Transverse colon (tissue), 4 donors: Measurements from ENCODE around the gene MOGAT1.

Source experiments
- CTCF ChIP-seq, 5 experiments: fragments of 200-600 bp in 3 of 5; fragments of 450-650 bp in 2 of 5; sonication (generic) in 3 of 5; IDR thresholded peaks; 1 replicate in 2 of 5; 2 replicates in 3 of 5; pipeline ENCODE4 v1.5.1; 2016 to 2017; ENCODE audit warnings: antibody characterized with exemption in 5 of 5, inconsistent platforms in 3 of 5, mild to moderate bottlenecking in 2 of 5, moderate library complexity in 1 of 5
- EP300 ChIP-seq: sonication (generic); formaldehyde crosslinking; IDR thresholded peaks from one replicate; pipeline ENCODE4 v1.6.1; 2017; ENCODE audit warnings: antibody characterized with exemption, low read depth
- POLR2A ChIP-seq: fragments of 450-650 bp; IDR thresholded peaks from one replicate; pipeline ENCODE4 v1.6.1; 2016; ENCODE audit warnings: antibody characterized with exemption, mild to moderate bottlenecking, moderate library complexity
- POLR2AphosphoS5 ChIP-seq, 3 donors: sonication (generic); formaldehyde crosslinking; IDR thresholded peaks; one replicate each; pipeline ENCODE4 v1.6.1; 2016; ENCODE audit warnings: antibody characterized with exemption in 3 of 3

- TF ChIP-seq CTCF (IDR thresholded peaks at IDR 0.05) (no peak), POLR2A (no peak), POLR2AphosphoS5 (IDR thresholded peaks at IDR 0.05) (no peak), EP300 (no peak)
Measured at GRCh38 chr2:222756362-222756831, 84.9 kb downstream of the MOGAT1 start.
